Calu3 (cell line): ENCODE data around the gene ZNF407. TPM values are rescaled to one million over a fixed set of nuclear protein-coding genes. Genes with fewer than 3 reads are reported as not detected.
"Not testable (repeated sequence)": the region's sequence is repeated elsewhere in the genome, so short reads cannot be mapped to it uniquely, and the experiment has no call there.

Experiments
- BruUV-seq: library from RNA; stranded (reverse); fragments of 400-500 nt; replicated peaks from 2 replicates; lab custom pipeline; 2021; lab: Mats Ljungman, UMichigan
- CTCF ChIA-PET: fragments of 300-600 bp; sonication (Branson Sonifier 250); formaldehyde crosslinking; loops from one replicate; lab custom pipeline; 2022; ENCODE audit warnings: antibody characterized with exemption; lab: Charles Lee
- DNase-seq: peaks from one replicate; pipeline ENCODE4 v3.0.0; 2022
- H3K27ac Mint-ChIP-seq: one replicate; pipeline ENCODE4 v1.8.0; 2022; ENCODE audit warnings: mixed read lengths; ENCODE audit not compliant: unreplicated experiment
- H3K27me3 Mint-ChIP-seq: one replicate; pipeline ENCODE4 v1.8.0; 2022; ENCODE audit warnings: mixed read lengths; ENCODE audit not compliant: unreplicated experiment
- H3K36me3 Mint-ChIP-seq: one replicate; pipeline ENCODE4 v1.8.0; 2022; ENCODE audit warnings: mild to moderate bottlenecking, moderate library complexity, mixed read lengths; ENCODE audit not compliant: insufficient read depth, unreplicated experiment
- H3K4me1 Mint-ChIP-seq: one replicate; pipeline ENCODE4 v1.8.0; 2022; ENCODE audit warnings: mild to moderate bottlenecking, low read depth, mixed read lengths; ENCODE audit not compliant: unreplicated experiment
- H3K4me3 Mint-ChIP-seq: one replicate; pipeline ENCODE4 v1.8.0; 2022; ENCODE audit warnings: mild to moderate bottlenecking, low read depth, moderate library complexity, mixed read lengths; ENCODE audit not compliant: unreplicated experiment
- H3K9me3 Mint-ChIP-seq: one replicate; pipeline ENCODE4 v1.8.0; 2022; ENCODE audit warnings: low read depth, mixed read lengths; ENCODE audit not compliant: unreplicated experiment
- CTCF ChIP-seq: fragments of 200-600 bp; IDR thresholded peaks from one replicate; pipeline ENCODE4 v1.8.0; 2022; ENCODE audit warnings: antibody characterized with exemption; ENCODE audit not compliant: unreplicated experiment
- intact Hi-C: fragments of 100-400 bp; cut with micrococcal nuclease; formaldehyde crosslinking; loops from one replicate; pipeline ENCODE4 v1.10.0; 2022; ENCODE audit not compliant: unreplicated experiment
- total RNA-seq: library from RNA; stranded (reverse); gene quantifications from 2 replicates; pipeline ENCODE4 v1.2.3, GENCODE V29; 2022

The ZNF407 gene
- total RNA-seq, 1 experiment from 2014 or later: 17.4 TPM

GRCh38 chr18:74562775-74563174 is 34.9 kb upstream of the ZNF407 start:
- BruUV-seq: no TSS peak
- no peak for TF ChIP-seq CTCF
- DNase-seq: no peak
- Mint-ChIP-seq H3K27ac (no peak overlapping the region), H3K27me3 (peaks cover 66% of the 10 kb centered on the region), H3K36me3 (no peaks in the 10 kb centered on the region), H3K4me1 (peaks cover 6% of the 10 kb centered on the region), H3K4me3 (no peak overlapping the region), H3K9me3 (peaks cover 3% of the 10 kb centered on the region)
- CTCF ChIA-PET: interaction anchor here (0.7 kb wide), 1 partner anchor 11 kb away, joined by 5 read pairs; no protein-coding TSS in a partner anchor
- intact Hi-C loops: no loop called here

DNA sequence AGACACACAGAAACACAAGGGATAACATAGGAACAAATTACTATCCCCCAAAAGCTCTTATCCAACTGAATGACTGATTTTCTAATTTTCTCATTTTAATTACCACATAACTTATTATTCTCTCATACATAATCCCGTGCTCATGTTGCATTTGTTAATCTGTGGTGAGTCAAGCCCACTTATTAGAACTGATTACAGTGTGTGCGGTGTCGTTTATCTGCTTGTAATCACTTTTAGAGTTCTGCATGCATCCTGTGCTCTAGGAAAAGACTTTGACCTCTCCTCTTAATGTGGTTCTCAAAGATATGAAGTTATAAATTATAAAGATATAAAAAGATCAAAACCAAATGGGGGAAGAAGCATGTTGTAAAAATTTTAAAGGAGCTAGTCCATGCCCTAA is 33.7 kb upstream of the ZNF407 start:
- Mint-ChIP-seq H3K36me3 (no peaks in the 10 kb centered on the region), H3K27me3 (peaks cover 67% of the 10 kb centered on the region), H3K9me3 (peaks cover 3% of the 10 kb centered on the region), H3K4me1 (peaks cover 6% of the 10 kb centered on the region), H3K4me3 (no peak overlapping the region), H3K27ac (no peak overlapping the region)
- no TSS peak for BruUV-seq
- TF ChIP-seq CTCF: no peak
- intact Hi-C loops: no loop called here
- CTCF ChIA-PET: interaction anchor here (0.6 kb wide), 1 partner anchor 1953 kb away, joined by 4 read pairs; no protein-coding TSS in a partner anchor
- no peak for DNase-seq

GRCh38 chr18:74565164-74565563 is 32.5 kb upstream of the ZNF407 start:
- H3K27ac Mint-ChIP-seq, DNase-seq, intact Hi-C loops, BruUV-seq, H3K36me3 Mint-ChIP-seq, H3K9me3 Mint-ChIP-seq, H3K4me3 Mint-ChIP-seq, H3K4me1 Mint-ChIP-seq, CTCF ChIA-PET: not testable (repeated sequence)
- peaks cover 70% of the 10 kb centered on the region for H3K27me3 Mint-ChIP-seq

DNA sequence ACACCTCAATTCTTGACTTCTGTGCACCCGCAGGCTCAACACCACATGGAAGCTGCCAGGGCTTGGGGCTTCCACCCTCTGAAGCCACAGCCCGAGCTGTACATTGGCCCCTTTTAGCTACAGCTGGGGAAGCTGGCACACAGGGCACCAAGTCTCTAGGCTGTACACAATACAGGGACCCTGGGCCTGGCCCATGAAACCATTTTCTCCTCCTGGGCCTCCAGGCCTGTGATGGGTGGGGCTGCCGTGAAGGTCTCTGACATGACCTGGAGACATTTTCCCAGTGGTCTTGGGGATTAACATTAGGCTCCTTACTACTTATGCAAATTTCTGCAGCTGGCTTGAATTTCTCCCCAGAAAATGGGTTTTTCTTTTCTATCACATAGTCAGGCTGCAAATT is 31.7 kb upstream of the ZNF407 start:
- intact Hi-C loops, H3K4me1 Mint-ChIP-seq, H3K27ac Mint-ChIP-seq, CTCF ChIA-PET, H3K4me3 Mint-ChIP-seq, BruUV-seq, DNase-seq, H3K36me3 Mint-ChIP-seq, H3K9me3 Mint-ChIP-seq: not testable (repeated sequence)
- peaks cover 78% of the 10 kb centered on the region for H3K27me3 Mint-ChIP-seq

- intact Hi-C loops: no loop called here
- no peaks in the 10 kb centered on the region for H3K4me1 Mint-ChIP-seq
- peaks cover 75% of the 10 kb centered on the region for H3K27me3 Mint-ChIP-seq
- no peak for TF ChIP-seq CTCF
- H3K9me3 Mint-ChIP-seq: peaks cover 6% of the 10 kb centered on the region
- CTCF ChIA-PET: interaction anchor here (0.9 kb wide), 1 partner anchor 16 kb away, joined by 3 read pairs; no protein-coding TSS in a partner anchor
- BruUV-seq: no TSS peak
- no peak overlapping the region for H3K27ac Mint-ChIP-seq
- H3K36me3 Mint-ChIP-seq: no peaks in the 10 kb centered on the region
- H3K4me3 Mint-ChIP-seq: no peak overlapping the region
- DNase-seq: no peak
Measured at GRCh38 chr18:74567822-74568221, 29.8 kb upstream of the ZNF407 start.
